BLaER1 (cell line): ENCODE results near the gene NTM.

Source experiments
- H3K27ac ChIP-seq: shearing (Covaris generic); formaldehyde crosslinking; 2 replicates; pipeline ENCODE4 v1.8.1; 2022
- H3K27me3 ChIP-seq: shearing (Covaris generic); formaldehyde crosslinking; 2 replicates; pipeline ENCODE4 v1.8.1; 2022
- H3K36me3 ChIP-seq: shearing (Covaris generic); formaldehyde crosslinking; 2 replicates; pipeline ENCODE4 v1.8.1; 2022
- H3K4me1 ChIP-seq: shearing (Covaris generic); formaldehyde crosslinking; 2 replicates; pipeline ENCODE4 v1.8.1; 2022
- H3K4me2 ChIP-seq: shearing (Covaris generic); formaldehyde crosslinking; 2 replicates; pipeline ENCODE4 v1.8.1; 2022
- H3K4me3 ChIP-seq: shearing (Covaris generic); formaldehyde crosslinking; 2 replicates; pipeline ENCODE4 v1.8.1; 2022
- H3K9ac ChIP-seq: shearing (Covaris generic); formaldehyde crosslinking; 2 replicates; pipeline ENCODE4 v1.8.1; 2022
- H3K9me3 ChIP-seq: shearing (Covaris generic); formaldehyde crosslinking; 2 replicates; pipeline ENCODE4 v1.8.1; 2022
- H4K20me1 ChIP-seq: shearing (Covaris generic); formaldehyde crosslinking; 2 replicates; pipeline ENCODE4 v1.8.1; 2022
- Cebpa-rat ChIP-seq: shearing (Covaris generic); IDR thresholded peaks from 2 replicates; pipeline ENCODE4 v1.8.1; 2022

Gene NTM

GRCh38 chr11:132244846-132245245 lies 874.4 kb downstream of the NTM start:
- Histone ChIP-seq H3K4me1 (no peaks in the 10 kb centered on the region), H4K20me1 (no peaks in the 10 kb centered on the region), H3K4me2 (no peak overlapping the region), H3K4me3 (no peak overlapping the region), H3K36me3 (no peaks in the 10 kb centered on the region), H3K27ac (no peak overlapping the region), H3K27me3 (no peaks in the 10 kb centered on the region), H3K9ac (no peak overlapping the region), H3K9me3 (peaks cover under 1% of the 10 kb centered on the region; the same call in 1 of the 2 replicates)
- TF ChIP-seq Cebpa-rat: no peak

- H3K4me1 ChIP-seq: no peaks in the 10 kb centered on the region
- no peak overlapping the region for H3K27ac ChIP-seq
- H3K36me3 ChIP-seq: no peaks in the 10 kb centered on the region
- H3K9ac ChIP-seq: no peak overlapping the region
- no peak overlapping the region for H3K4me3 ChIP-seq
- peaks cover 6% of the 10 kb centered on the region; the same call in 1 of the 2 replicates for H3K9me3 ChIP-seq
- no peaks in the 10 kb centered on the region for H4K20me1 ChIP-seq
- no peaks in the 10 kb centered on the region for H3K27me3 ChIP-seq
- TF ChIP-seq Cebpa-rat: no peak
- no peak overlapping the region for H3K4me2 ChIP-seq
These were observed 875.3 kb downstream of the NTM start for GRCh38 chr11:132245403-132246385.

GRCh38 chr11:132248580-132248979 lies 878.2 kb downstream of the NTM start:
- no peaks in the 10 kb centered on the region for H3K27me3 ChIP-seq

GRCh38 chr11:132249256-132249655 lies 878.8 kb downstream of the NTM start:
- Histone ChIP-seq H4K20me1 (no peaks in the 10 kb centered on the region), H3K4me2 (no peak overlapping the region), H3K4me1 (no peaks in the 10 kb centered on the region), H3K36me3 (no peaks in the 10 kb centered on the region), H3K9ac (no peak overlapping the region), H3K27ac (no peak overlapping the region), H3K27me3 (no peaks in the 10 kb centered on the region), H3K4me3 (no peak overlapping the region), H3K9me3 (peaks cover 6% of the 10 kb centered on the region; the same call in 1 of the 2 replicates)
- no peak for TF ChIP-seq Cebpa-rat

More at GRCh38 chr11:132248580-132248979, 878.2 kb downstream of the NTM start:
- no peak overlapping the region for H3K4me3 ChIP-seq
- H3K36me3 ChIP-seq: no peaks in the 10 kb centered on the region
- H3K9ac ChIP-seq: no peak overlapping the region
- no peak for TF ChIP-seq Cebpa-rat
- no peaks in the 10 kb centered on the region for H3K4me1 ChIP-seq
- no peaks in the 10 kb centered on the region for H4K20me1 ChIP-seq
- H3K27ac ChIP-seq: no peak overlapping the region
- H3K4me2 ChIP-seq: no peak overlapping the region
- H3K9me3 ChIP-seq: peaks cover 6% of the 10 kb centered on the region; the same call in 1 of the 2 replicates

- TF ChIP-seq Cebpa-rat: no peak
- H3K4me2 ChIP-seq: no peak overlapping the region
- no peak overlapping the region for H3K9ac ChIP-seq
- H3K27me3 ChIP-seq: peaks cover 3% of the 10 kb centered on the region; the same call in 1 of the 2 replicates
- peaks cover 6% of the 10 kb centered on the region; the same call in 1 of the 2 replicates for H3K9me3 ChIP-seq
- H3K4me1 ChIP-seq: no peaks in the 10 kb centered on the region
- H3K36me3 ChIP-seq: no peaks in the 10 kb centered on the region
- no peaks in the 10 kb centered on the region for H4K20me1 ChIP-seq
- H3K4me3 ChIP-seq: no peak overlapping the region
- no peak overlapping the region for H3K27ac ChIP-seq
These were observed 880.6 kb downstream of the NTM start for GRCh38 chr11:132251061-132251460.

GRCh38 chr11:132253469-132254264 lies 883.3 kb downstream of the NTM start:
- no peaks in the 10 kb centered on the region for H4K20me1 ChIP-seq
- H3K4me3 ChIP-seq: no peak overlapping the region
- no peaks in the 10 kb centered on the region for H3K36me3 ChIP-seq
- peaks cover 3% of the 10 kb centered on the region; the same call in 1 of the 2 replicates for H3K27me3 ChIP-seq
- H3K9ac ChIP-seq: no peak overlapping the region
- no peaks in the 10 kb centered on the region for H3K4me1 ChIP-seq
- TF ChIP-seq Cebpa-rat: no peak
- peaks cover 6% of the 10 kb centered on the region; the same call in 1 of the 2 replicates for H3K9me3 ChIP-seq
- H3K27ac ChIP-seq: no peak overlapping the region
- no peak overlapping the region for H3K4me2 ChIP-seq

- peaks cover 3% of the 10 kb centered on the region; the same call in 1 of the 2 replicates for H3K27me3 ChIP-seq
- H3K4me1 ChIP-seq: no peaks in the 10 kb centered on the region
- H3K27ac ChIP-seq: no peak overlapping the region
- no peak overlapping the region for H3K9ac ChIP-seq
- no peaks in the 10 kb centered on the region for H4K20me1 ChIP-seq
- peaks cover 5% of the 10 kb centered on the region; the same call in 1 of the 2 replicates for H3K9me3 ChIP-seq
- no peak overlapping the region for H3K4me2 ChIP-seq
- TF ChIP-seq Cebpa-rat: no peak
- H3K36me3 ChIP-seq: no peaks in the 10 kb centered on the region
- no peak overlapping the region for H3K4me3 ChIP-seq
These were observed 884.5 kb downstream of the NTM start for GRCh38 chr11:132254906-132255305.

- Histone ChIP-seq H3K9ac (no peak overlapping the region), H3K4me2 (no peak overlapping the region), H3K27ac (no peak overlapping the region), H3K4me1 (no peaks in the 10 kb centered on the region), H3K9me3 (no peaks in the 10 kb centered on the region), H3K27me3 (peaks cover 3% of the 10 kb centered on the region; the same call in 1 of the 2 replicates), H3K4me3 (no peak overlapping the region), H3K36me3 (no peaks in the 10 kb centered on the region), H4K20me1 (no peaks in the 10 kb centered on the region)
- TF ChIP-seq Cebpa-rat: no peak
These were observed 886.3 kb downstream of the NTM start for GRCh38 chr11:132256528-132257279.

- no peaks in the 10 kb centered on the region for H3K9me3 ChIP-seq
- H3K4me1 ChIP-seq: no peaks in the 10 kb centered on the region
- H4K20me1 ChIP-seq: no peaks in the 10 kb centered on the region
- H3K4me2 ChIP-seq: no peak overlapping the region
- no peak overlapping the region for H3K9ac ChIP-seq
- no peak overlapping the region for H3K27ac ChIP-seq
- no peaks in the 10 kb centered on the region for H3K36me3 ChIP-seq
- no peak for TF ChIP-seq Cebpa-rat
- no peak overlapping the region for H3K4me3 ChIP-seq
- peaks cover 3% of the 10 kb centered on the region; the same call in 1 of the 2 replicates for H3K27me3 ChIP-seq
These were observed 887.5 kb downstream of the NTM start for GRCh38 chr11:132257871-132258270.
